GM18907 (cell line): ENCODE results near the gene KRTAP10-2.

Experiments used
- ATAC-seq: cut with Tn5 transposase; IDR thresholded peaks from one replicate; pipeline ENCODE4 v1.9.1; 2021; ENCODE audit warnings: mild to moderate bottlenecking, moderate library complexity; ENCODE audit not compliant: unreplicated experiment

The KRTAP10-2 gene

GRCh38 chr21:44540741-44541288 is 10.5 kb downstream of the KRTAP10-2 start:
- no peak for ATAC-seq

GRCh38 chr21:44539991-44540666 is 11.2 kb downstream of the KRTAP10-2 start, which contains the start of gene KRTAP10-1:
TSS of gene KRTAP10-1 (minus strand) at chr21:44540195. CDS start at chr21:44540150, 45 bp downstream.
- ATAC-seq = no peak

DNA sequence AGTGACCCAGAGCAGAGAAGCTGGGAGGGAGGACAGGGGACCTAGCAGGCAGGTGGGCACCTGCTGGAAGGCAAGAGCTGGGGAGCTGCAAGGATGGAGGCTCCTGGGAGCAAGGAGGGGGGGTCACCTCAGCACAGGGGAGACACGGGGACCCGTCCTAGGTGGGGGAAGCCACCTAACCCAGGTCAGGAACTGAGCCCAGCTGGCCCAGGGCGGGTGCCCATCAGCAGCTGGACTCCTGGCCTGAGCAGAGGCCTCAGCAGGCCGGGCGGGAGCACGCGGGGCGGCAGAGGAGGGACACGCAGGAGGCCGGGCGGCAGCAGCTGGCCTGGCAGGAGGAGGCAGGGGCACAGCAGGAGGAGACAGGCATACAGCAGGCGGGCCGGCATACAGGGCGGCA is 12.3 kb downstream of the KRTAP10-2 start:
- ATAC-seq = no peak

GRCh38 chr21:44537930-44538911 is 13.1 kb downstream of the KRTAP10-2 start:
- ATAC-seq = no peak

GRCh38 chr21:44535963-44536362 is 15.3 kb downstream of the KRTAP10-2 start:
- ATAC-seq = no peak

- ATAC-seq = no peak
These were observed 16.6 kb downstream of the KRTAP10-2 start for GRCh38 chr21:44534688-44535087.

DNA sequence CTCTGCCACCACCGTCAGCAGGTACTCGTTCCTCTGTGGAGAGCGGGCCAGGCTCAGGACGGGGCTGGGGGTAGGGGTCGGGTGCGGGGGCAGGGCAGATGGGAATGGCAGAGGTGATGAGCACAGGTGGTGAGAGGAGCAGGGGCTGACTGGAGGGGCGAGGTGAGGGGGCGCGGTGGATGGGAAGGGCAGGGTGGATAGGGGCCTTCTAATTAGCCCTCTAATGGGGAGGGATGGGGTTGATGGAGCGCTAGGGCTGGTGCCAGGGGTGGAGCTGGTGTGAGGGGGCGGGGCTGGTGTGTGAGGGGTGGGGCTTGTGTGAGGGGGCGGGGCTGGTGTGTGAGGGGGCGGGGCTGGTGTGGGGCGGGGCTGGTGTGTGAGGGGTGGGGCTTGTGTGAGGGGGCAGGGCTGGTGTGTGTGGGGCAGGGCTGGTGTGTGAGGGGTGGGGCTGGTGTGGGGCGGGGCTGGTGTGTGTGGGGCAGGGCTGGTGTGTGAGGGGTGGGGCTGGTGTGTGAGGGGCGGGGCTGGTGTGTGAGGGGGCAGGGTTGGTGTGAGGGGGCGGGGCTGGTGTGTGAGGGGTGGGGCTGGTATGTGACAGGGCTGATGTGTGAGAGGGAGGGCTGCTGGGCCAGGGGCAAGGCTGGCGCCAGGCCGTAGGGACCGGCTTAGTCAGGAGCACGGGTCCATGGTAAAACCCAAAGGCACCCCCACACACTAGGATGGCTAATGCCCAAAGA is 17.2 kb downstream of the KRTAP10-2 start:
- no peak for ATAC-seq

- no peak for ATAC-seq
These were observed 18.0 kb downstream of the KRTAP10-2 start for GRCh38 chr21:44533121-44533890.

GRCh38 chr21:44532712-44533111 is 18.6 kb downstream of the KRTAP10-2 start:
- ATAC-seq = no peak

GRCh38 chr21:44531606-44532564 is 19.4 kb downstream of the KRTAP10-2 start:
- no peak for ATAC-seq

DNA sequence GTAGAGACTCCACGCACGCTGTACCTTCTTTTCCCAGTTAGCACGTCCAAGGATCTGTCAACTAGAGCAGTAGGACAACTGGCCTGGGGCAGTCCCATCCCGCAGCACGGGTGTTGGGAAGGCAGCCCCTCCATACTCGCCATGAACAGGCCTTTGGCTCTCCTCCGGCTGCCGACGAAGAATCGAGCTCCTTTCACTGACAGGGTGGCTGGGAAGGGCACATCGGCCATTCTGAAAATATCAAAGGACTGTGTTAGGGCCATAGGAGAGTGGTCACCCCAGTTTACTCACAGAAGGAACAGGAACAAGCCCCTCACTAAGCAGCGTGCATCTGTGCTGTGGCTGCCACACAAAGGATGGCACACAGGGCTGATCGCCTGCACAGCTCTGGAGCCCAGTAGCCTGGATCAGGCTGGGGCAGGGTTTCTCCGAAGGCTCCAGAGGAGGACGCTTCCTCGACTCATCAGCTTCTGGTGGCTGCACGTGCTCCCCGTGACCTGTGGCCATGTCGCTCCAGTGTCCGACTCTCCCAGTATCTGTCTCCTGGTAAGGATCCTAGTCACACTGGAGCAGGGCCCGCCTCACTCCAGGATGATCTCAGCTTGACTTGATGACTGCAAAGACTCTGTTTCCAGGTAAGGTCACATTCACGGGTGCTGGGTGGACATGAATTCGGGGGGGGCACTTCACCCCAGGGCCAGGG is 20.3 kb downstream of the KRTAP10-2 start:
- no peak for ATAC-seq

- no peak for ATAC-seq
These were observed 20.9 kb downstream of the KRTAP10-2 start for GRCh38 chr21:44530221-44530902.

- no peak for ATAC-seq
These were observed 21.7 kb downstream of the KRTAP10-2 start for GRCh38 chr21:44529503-44530125.

GRCh38 chr21:44529011-44529421 is 22.3 kb downstream of the KRTAP10-2 start:
- no peak for ATAC-seq

- no peak for ATAC-seq
These were observed 22.7 kb downstream of the KRTAP10-2 start for GRCh38 chr21:44528634-44528995.

DNA sequence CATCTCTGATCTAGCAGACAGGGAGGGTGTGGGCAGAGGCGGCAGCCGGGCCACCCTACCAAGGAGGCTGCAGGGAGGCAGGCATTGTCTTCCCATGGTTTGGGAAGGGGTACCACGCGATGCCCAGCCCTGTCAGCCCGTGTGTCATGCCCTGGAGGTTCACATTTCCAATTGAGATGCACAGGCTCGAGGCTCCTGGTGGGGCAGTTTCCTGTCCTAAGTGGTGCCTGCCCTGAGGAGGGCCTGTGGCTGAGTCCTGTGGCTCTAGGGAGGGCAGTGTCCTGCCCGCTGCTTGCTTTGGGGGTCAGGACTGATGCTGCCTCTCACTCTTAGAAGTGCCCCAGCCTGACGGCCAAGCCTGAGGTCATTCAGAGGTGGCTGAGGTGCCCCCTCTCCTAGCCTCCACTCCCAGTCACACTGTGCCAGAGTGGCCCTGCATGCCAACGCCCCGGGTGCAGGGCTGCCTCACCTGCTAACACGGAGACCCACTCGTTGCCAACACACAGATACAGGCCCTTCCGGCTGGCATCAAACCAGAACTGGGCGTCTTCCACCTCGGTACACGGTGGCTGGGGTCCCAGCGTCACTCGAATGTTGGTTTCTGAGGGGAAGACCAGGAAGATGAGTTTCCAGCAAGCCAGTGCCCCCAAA is 23.2 kb downstream of the KRTAP10-2 start:
- no peak for ATAC-seq
